GM23248 (cell line): Measurements from ENCODE around the gene MAP3K7CL.

Experiments used
- EZH2 ChIP-seq: fragments of 200-600 bp; sonication (generic); IDR thresholded peaks from 2 replicates; pipeline ENCODE4 v1.6.1; 2018; ENCODE audit warnings: antibody characterized with exemption, mild to moderate bottlenecking; ENCODE audit not compliant: insufficient read depth, poor library complexity, severe bottlenecking
- EZH2phosphoT487 ChIP-seq: fragments of 200-600 bp; sonication (generic); IDR thresholded peaks from 2 replicates; pipeline ENCODE4 v1.6.1; 2018; ENCODE audit warnings: antibody characterized with exemption, moderate library complexity, mild to moderate bottlenecking, low read depth; ENCODE audit not compliant: insufficient read depth

GRCh38 chr21:29166323-29166722 is 35.9 kb downstream of the MAP3K7CL start:
- TF ChIP-seq EZH2 (no peak), EZH2phosphoT487 (no peak)
